HCT116 (cell line): ENCODE measurements around the gene MYOG. TPM values are rescaled to one million over a fixed set of nuclear protein-coding genes. Genes with fewer than 3 reads are reported as not detected.

Experiments
- ATAC-seq: fragments of 200-7000 bp; cut with Tn5 transposase; 2 replicates; pipeline ENCODE4 v1.9.1; 2020; ENCODE audit warnings: mild to moderate bottlenecking, moderate library complexity
- BruUV-seq: library from RNA; stranded (reverse); fragments of 400-500 nt; replicated peaks from 2 replicates; lab custom pipeline; 2021; lab: Mats Ljungman, UMichigan
- CTCF ChIA-PET: fragments of 300-600 bp; sonication (Branson Sonifier 250); formaldehyde crosslinking; loops from one replicate; lab custom pipeline; 2021; ENCODE audit warnings: antibody characterized with exemption; lab: Charles Lee
- POLR2A ChIA-PET: fragments of 300-600, 350-600 bp; sonication (Branson Sonifier 250); formaldehyde crosslinking; loops from one replicate; lab custom pipeline; 2021; ENCODE audit warnings: antibody characterized with exemption; lab: Charles Lee
- RAD21 ChIA-PET, 2 experiments: fragments of 300-600 bp; sonication (Branson Sonifier 250); formaldehyde crosslinking; loops; one replicate each; lab custom pipeline; 2023; ENCODE audit warnings: low total read pairs in 2 of 2; ENCODE audit not compliant: uncharacterized antibody in 2 of 2, unreplicated experiment in 2 of 2, low non-redundant PET in 1 of 2; lab: Charles Lee
- DNase-seq: peaks from one replicate; pipeline ENCODE4 v3.0.0-alpha.2; 2010; ENCODE audit warnings: low read depth, low spot score
- H2AFZ ChIP-seq: fragments of 200-600 bp; shearing (Covaris generic), sonication (generic); 2 replicates; pipeline ENCODE4 v1.6.1; 2017; ENCODE audit warnings: low read depth, mixed run types, mixed read lengths, antibody characterized with exemption, low read length; ENCODE audit not compliant: poor library complexity, severe bottlenecking
- H3K27ac ChIP-seq: 2 replicates; pipeline ENCODE4 v1.5.1; 2012; ENCODE audit warnings: low read depth, low read length
- H3K27me3 ChIP-seq: fragments of 200-600 bp; sonication (generic); 2 replicates; pipeline ENCODE4 v1.6.1; 2016; ENCODE audit warnings: mixed run types, low read length, mixed read lengths; ENCODE audit not compliant: insufficient read depth
- H3K36me3 ChIP-seq, 2 experiments: fragments of 200-500 bp in 1 of 2; fragments of 200-600 bp in 1 of 2; sonication (Bioruptor generic) in 1 of 2; sonication (generic) in 1 of 2; 2 replicates each; pipeline versions ENCODE4 v1.5.1 to v1.6.1; 2014 to 2016; ENCODE audit warnings: low read length in 2 of 2, inconsistent platforms in 1 of 2, mixed read lengths in 1 of 2, mixed run types in 1 of 2; ENCODE audit not compliant: insufficient read depth in 2 of 2, control insufficient read depth in 1 of 2
- H3K4me1 ChIP-seq, 2 experiments: fragments of 200-600 bp in 1 of 2; sonication (generic) in 1 of 2; 2 replicates each; pipeline versions ENCODE4 v1.5.1 to v1.6.1; 2012 to 2017; ENCODE audit warnings: low read length in 2 of 2, inconsistent platforms in 1 of 2, mild to moderate bottlenecking in 1 of 2, mixed read lengths in 1 of 2, mixed run types in 1 of 2, moderate library complexity in 1 of 2; ENCODE audit not compliant: insufficient read depth in 2 of 2, control insufficient read depth in 1 of 2
- H3K4me2 ChIP-seq: fragments of 200-600 bp; sonication (generic); 2 replicates; pipeline ENCODE4 v1.6.1; 2017; ENCODE audit warnings: mixed run types, low read length, mixed read lengths
- H3K4me3 ChIP-seq, 2 experiments: fragments of 200-600 bp in 1 of 2; sonication (generic) in 1 of 2; replicated peaks in 1 of 2; 2 replicates each; pipeline ENCODE4 v1.5.1; 2011 to 2016; ENCODE audit warnings: low read length in 2 of 2, control low read depth in 1 of 2, low read depth in 1 of 2, mild to moderate bottlenecking in 1 of 2, mixed read lengths in 1 of 2, mixed run types in 1 of 2
- H3K79me2 ChIP-seq: fragments of 200-600 bp; sonication (generic); 2 replicates; pipeline ENCODE4 v1.6.1; 2017; ENCODE audit warnings: mild to moderate bottlenecking, mixed run types, low read length, moderate library complexity, mixed read lengths; ENCODE audit not compliant: insufficient read depth
- H3K9ac ChIP-seq: fragments of 200-600 bp; sonication (generic); 2 replicates; pipeline ENCODE4 v1.6.1; 2016; ENCODE audit warnings: low read length, mixed read lengths
- H3K9me2 ChIP-seq: fragments of 200-600 bp; sonication (generic), shearing (Covaris generic); 2 replicates; pipeline ENCODE4 v1.6.1; 2017; ENCODE audit warnings: mixed run types, mild to moderate bottlenecking, moderate library complexity; ENCODE audit not compliant: insufficient read depth
- H3K9me3 ChIP-seq, 2 experiments: fragments of 200-500 bp in 1 of 2; fragments of 200-600 bp in 1 of 2; sonication (Bioruptor generic) in 1 of 2; sonication (generic) in 1 of 2; 2 replicates each; pipeline ENCODE4 v1.6.1; 2014 to 2017; ENCODE audit warnings: low read length in 2 of 2, mixed read lengths in 2 of 2, inconsistent platforms in 1 of 2, low read depth in 1 of 2, mild to moderate bottlenecking in 1 of 2, mixed run types in 1 of 2, moderate library complexity in 1 of 2; ENCODE audit not compliant: control insufficient read depth in 1 of 2, insufficient read depth in 1 of 2
- H4K20me1 ChIP-seq: fragments of 200-600 bp; sonication (generic), shearing (Covaris generic); 2 replicates; pipeline ENCODE4 v1.6.1; 2017; ENCODE audit warnings: mixed run types, mild to moderate bottlenecking, moderate library complexity; ENCODE audit not compliant: insufficient read depth
- ATF3 ChIP-seq: IDR thresholded peaks from 2 replicates; pipeline ENCODE4 v1.6.1; 2012
- CEBPB ChIP-seq: IDR thresholded peaks from 2 replicates; pipeline ENCODE4 v1.6.1; 2012; ENCODE audit warnings: low read depth
- CTCF ChIP-seq, 3 experiments: fragments of 200-600 bp in 1 of 3; sonication (generic) in 1 of 3; IDR thresholded peaks in 2 of 3; conservative IDR thresholded peaks in 1 of 3; 2 replicates each; pipeline ENCODE4 v1.5.1; 2012 to 2017; ENCODE audit warnings: low read depth in 2 of 3, low read length in 2 of 3, antibody characterized with exemption in 1 of 3, borderline replicate concordance in 1 of 3, control low read depth in 1 of 3, mild to moderate bottlenecking in 1 of 3, mixed read lengths in 1 of 3, mixed run types in 1 of 3, moderate library complexity in 1 of 3; ENCODE audit not compliant: insufficient read depth in 1 of 3
- EGR1 ChIP-seq: IDR thresholded peaks from 2 replicates; pipeline ENCODE4 v1.6.1; 2012; ENCODE audit warnings: low read depth
- ELF1 ChIP-seq: IDR thresholded peaks from 2 replicates; pipeline ENCODE4 v1.6.1; 2012; ENCODE audit warnings: low read depth, borderline replicate concordance
- EZH2 ChIP-seq: fragments of 200-600 bp; sonication (generic); IDR thresholded peaks from 2 replicates; pipeline ENCODE4 v1.6.1; 2017; ENCODE audit warnings: antibody characterized with exemption, mixed run types
- EZH2phosphoT487 ChIP-seq: fragments of 200-600 bp; IDR thresholded peaks from 2 replicates; pipeline ENCODE4 v1.6.1; 2018; ENCODE audit warnings: antibody characterized with exemption, borderline replicate concordance
- FOSL1 ChIP-seq: IDR thresholded peaks from 2 replicates; pipeline ENCODE4 v1.6.1; 2012; ENCODE audit warnings: low read depth
- JUND ChIP-seq: IDR thresholded peaks from 2 replicates; pipeline ENCODE4 v1.6.1; 2012
- MAX ChIP-seq: IDR thresholded peaks from 2 replicates; pipeline ENCODE4 v1.6.1; 2012
- POLR2A ChIP-seq: IDR thresholded peaks from 2 replicates; pipeline ENCODE4 v1.7.0; 2011; ENCODE audit warnings: borderline replicate concordance; ENCODE audit not compliant: insufficient read depth, insufficient read length; ENCODE audit errors: extremely low read depth
- POLR2AphosphoS5 ChIP-seq: IDR thresholded peaks from 2 replicates; pipeline ENCODE4 v1.6.1; 2011; ENCODE audit warnings: mild to moderate bottlenecking, low read depth, low read length, moderate library complexity
- RAD21 ChIP-seq: IDR thresholded peaks from 2 replicates; pipeline ENCODE4 v1.6.1; 2012; ENCODE audit warnings: low read depth, mild to moderate bottlenecking
- REST ChIP-seq: IDR thresholded peaks from 2 replicates; pipeline ENCODE4 v1.6.1; 2012; ENCODE audit warnings: low read depth
- SP1 ChIP-seq: IDR thresholded peaks from 2 replicates; pipeline ENCODE4 v1.6.1; 2012; ENCODE audit warnings: low read depth
- TCF7L2 ChIP-seq: IDR thresholded peaks from 2 replicates; pipeline ENCODE4 v1.7.0; 2011; ENCODE audit warnings: borderline replicate concordance, inconsistent platforms; ENCODE audit not compliant: insufficient read depth, insufficient read length; ENCODE audit errors: extremely low read depth
- YY1 ChIP-seq: IDR thresholded peaks from 2 replicates; pipeline ENCODE4 v1.6.1; 2011; ENCODE audit warnings: low read length, low read depth, moderate library complexity, mild to moderate bottlenecking; ENCODE audit not compliant: insufficient replicate concordance; ENCODE audit errors: extremely low read depth
- ZBTB33 ChIP-seq: IDR thresholded peaks from 2 replicates; pipeline ENCODE4 v1.6.1; 2011; ENCODE audit warnings: mild to moderate bottlenecking, low read length, moderate library complexity; ENCODE audit not compliant: insufficient replicate concordance; ENCODE audit errors: extremely low read depth
- ZFX ChIP-seq: fragments of 450-650 bp; IDR thresholded peaks from 2 replicates; pipeline ENCODE4 v1.6.1; 2017
- intact Hi-C: fragments of 100-400 bp; cut with micrococcal nuclease; formaldehyde crosslinking; loops from 2 replicates; pipeline ENCODE4 v1.10.0; 2022
- total RNA-seq: library from RNA; stranded (reverse); gene quantifications from one replicate; pipeline ENCODE4 v1.2.1, GENCODE V29; 2021; ENCODE audit not compliant: unreplicated experiment

Gene MYOG
- total RNA-seq, 1 experiment from 2014 or later, result not detected

- ATAC-seq, result no peak
- no peaks in the 10 kb centered on the region for H3K4me1 ChIP-seq
- no peak overlapping the region for H3K9ac ChIP-seq
- no peak overlapping the region for H2AFZ ChIP-seq
- no peaks in the 10 kb centered on the region for H3K9me2 ChIP-seq
- no peaks in the 10 kb centered on the region for H3K9me3 ChIP-seq
- no peaks in the 10 kb centered on the region for H3K27me3 ChIP-seq
- H3K4me2 ChIP-seq, result no peak overlapping the region
- no TSS peak for BruUV-seq
- no peaks in the 10 kb centered on the region; a peak in 1 of 4 replicates for H3K36me3 ChIP-seq
- intact Hi-C loops, result no loop called here
- no peaks in the 10 kb centered on the region for H4K20me1 ChIP-seq
- RAD21 ChIA-PET, result no interaction called here
- no peaks in the 10 kb centered on the region for H3K79me2 ChIP-seq
- CTCF ChIA-PET, result interaction anchor here (1.0 to 1.5 kb wide), 2 partner anchors 134 to 187 kb away, joined by 3 to 5 read pairs; no protein-coding TSS in a partner anchor
- no peak overlapping the region for H3K4me3 ChIP-seq
- no peak for TF ChIP-seq TCF7L2
- no peak for TF ChIP-seq POLR2AphosphoS5
- no peak for TF ChIP-seq JUND
- TF ChIP-seq CEBPB, result no peak
- no peak for TF ChIP-seq RAD21
- no peak for TF ChIP-seq EGR1
- no peak for TF ChIP-seq ELF1
- no peak for TF ChIP-seq REST
- TF ChIP-seq ATF3, result no peak
- TF ChIP-seq ZBTB33, result no peak
- TF ChIP-seq POLR2A, result no peak
- TF ChIP-seq SP1, result no peak
- TF ChIP-seq CTCF (IDR thresholded peaks at IDR 0.05 in 2 of 3, conservative IDR thresholded peaks at IDR 0.05 in 1 of 3; ENCODE audit: borderline replicate concordance in 1 of 3, insufficient read depth in 1 of 3, low read depth in 2 of 3, low read length in 2 of 3), result no peak
- TF ChIP-seq FOSL1, result no peak
- TF ChIP-seq ZFX, result no peak
- TF ChIP-seq EZH2phosphoT487, result no peak
- TF ChIP-seq MAX, result no peak
- TF ChIP-seq YY1, result no peak
- no peak for TF ChIP-seq EZH2
- no peak overlapping the region for H3K27ac ChIP-seq
- DNase-seq, result no peak
- POLR2A ChIA-PET, result no interaction called here
Measured at GRCh38 chr1:203081465-203082230, 4.2 kb downstream of the MYOG start.
